ENCODE results near the gene PRMT9.

PRMT9 gene

DNA sequence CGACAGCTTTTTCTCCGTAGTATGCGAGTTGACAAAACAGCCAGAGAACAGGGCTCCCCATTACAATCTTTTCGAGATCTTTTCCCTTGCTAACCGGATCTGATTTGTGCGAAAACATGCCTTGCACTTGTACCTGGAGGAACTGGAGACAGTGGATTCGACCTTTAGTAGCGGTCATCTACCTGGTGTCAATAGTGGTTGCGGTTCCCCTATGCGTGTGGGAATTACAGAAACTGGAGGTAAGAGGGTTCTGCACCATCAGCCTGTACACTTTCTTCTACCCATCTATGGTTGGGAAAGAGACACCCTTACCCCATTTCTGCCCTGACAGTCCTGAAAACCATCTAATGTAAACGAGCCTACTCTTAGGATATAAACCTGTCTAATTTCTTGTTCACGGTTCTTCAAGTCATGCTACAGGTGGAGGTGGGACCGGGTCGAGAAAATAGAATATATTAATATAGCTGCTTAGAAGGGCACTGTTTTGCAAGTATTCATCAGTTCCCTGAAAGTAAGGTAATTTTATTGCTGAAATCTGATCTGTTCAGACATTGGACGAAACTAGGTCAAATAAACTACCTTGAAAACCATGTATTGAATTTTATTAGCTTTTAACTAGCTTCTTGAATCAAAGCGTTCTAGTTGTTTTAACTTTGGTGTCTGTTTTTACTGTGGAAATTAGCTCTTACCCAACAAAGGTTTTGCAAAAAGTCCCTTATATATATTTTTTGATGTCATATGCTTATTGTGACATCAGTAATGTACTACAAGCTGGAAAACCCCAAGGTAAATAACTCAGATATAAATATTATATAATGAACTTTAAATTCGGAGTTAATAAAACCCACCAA is 65.9 kb downstream of the PRMT9 start:
- no peak for DNase-seq

DNA sequence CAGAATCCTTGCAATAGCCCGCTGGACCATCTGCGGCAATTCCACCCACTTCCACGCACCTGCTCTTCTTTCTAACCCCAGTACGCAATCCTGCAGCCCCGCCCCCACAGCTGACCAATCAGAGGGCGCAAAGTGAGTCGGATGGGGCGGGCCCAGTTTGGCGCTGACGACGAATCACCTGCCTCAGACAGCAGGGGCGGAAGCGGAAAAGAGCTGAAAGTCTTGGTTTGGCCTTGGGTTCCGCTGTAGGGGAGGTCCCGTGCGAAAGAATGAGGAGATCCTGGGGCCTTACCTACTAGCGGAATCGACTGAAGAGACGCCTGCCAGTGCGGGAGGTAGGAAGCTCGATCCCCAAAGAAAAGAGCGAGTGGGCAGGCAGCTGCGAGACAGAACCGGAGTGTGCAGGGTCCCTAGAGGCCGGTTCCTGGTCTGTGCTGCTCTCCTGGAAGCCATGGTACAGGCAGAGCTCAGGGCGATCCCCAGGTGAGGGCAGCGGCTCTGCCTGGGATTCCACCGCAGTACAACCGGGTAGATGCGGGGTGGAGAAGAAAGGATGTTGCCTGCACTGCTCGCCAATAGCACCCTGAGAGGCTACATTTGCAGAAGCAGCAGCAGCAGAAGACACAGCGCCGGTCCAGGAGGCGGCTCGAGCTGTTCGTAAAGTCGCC is 66.7 kb downstream of the PRMT9 start, which contains the start of gene TMEM184C:
Gene TMEM184C, plus strand, starts transcription at position 225 of the 668 bp plus-strand sequence. CDS start 560 bp downstream, outside the sequence.
- DNase-seq, result peak; percentile 92

DNA sequence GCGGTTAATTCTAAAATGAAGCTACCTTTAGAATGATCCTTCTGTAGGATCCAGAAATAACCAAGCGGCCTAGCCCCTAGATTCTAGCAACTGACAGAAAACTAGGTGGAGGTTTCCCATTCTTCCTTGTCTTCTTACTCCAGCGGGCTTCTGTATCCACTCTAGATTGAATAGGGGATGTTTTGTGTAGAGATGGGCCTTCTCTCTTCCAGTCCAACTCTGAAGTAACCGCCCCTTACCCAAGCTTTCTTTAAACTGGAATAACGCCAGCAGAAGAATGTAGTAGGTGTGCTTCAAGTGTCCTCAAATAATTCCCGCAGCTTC is 67.2 kb downstream of the PRMT9 start:
- no peak for DNase-seq

DNA sequence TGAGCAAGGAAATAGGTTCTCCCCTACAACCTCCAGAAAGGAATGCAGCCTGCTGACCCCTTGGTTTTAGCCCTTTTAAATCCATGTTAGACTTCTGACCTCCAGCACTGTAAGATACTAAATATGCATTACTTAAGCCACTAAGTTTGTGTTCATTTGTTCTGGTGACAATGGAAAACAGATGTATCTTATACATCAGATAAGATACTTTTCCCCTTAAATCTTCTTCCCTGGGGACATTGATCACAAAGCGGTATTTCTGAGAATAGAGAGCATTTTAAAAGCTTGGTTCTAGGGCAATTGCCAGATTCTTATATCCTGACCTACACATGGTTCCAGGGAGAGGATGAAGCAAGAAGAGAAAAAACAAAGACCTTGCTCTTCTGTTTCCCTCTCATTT is 73.3 kb downstream of the PRMT9 start:
- DNase-seq, result no peak

DNA sequence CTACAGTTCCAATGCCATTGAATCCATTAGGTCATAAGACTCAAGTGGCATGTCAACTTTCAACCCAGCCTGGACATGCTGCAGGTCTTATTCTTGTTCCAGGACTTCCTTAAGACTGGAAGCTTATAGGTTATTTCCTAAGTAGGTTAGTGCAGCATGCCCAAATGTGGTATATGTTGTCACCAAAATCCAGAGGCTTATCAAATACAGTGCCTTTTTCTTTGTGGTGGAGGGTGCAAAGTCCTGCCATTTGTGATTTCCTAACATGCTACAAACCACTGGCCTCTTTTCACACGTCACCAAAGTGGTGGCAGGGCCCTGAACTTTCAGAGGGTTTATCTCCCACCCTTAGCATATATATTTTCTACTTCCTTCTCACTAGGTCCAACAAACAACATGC is 76.5 kb downstream of the PRMT9 start:
- no peak for DNase-seq

DNA sequence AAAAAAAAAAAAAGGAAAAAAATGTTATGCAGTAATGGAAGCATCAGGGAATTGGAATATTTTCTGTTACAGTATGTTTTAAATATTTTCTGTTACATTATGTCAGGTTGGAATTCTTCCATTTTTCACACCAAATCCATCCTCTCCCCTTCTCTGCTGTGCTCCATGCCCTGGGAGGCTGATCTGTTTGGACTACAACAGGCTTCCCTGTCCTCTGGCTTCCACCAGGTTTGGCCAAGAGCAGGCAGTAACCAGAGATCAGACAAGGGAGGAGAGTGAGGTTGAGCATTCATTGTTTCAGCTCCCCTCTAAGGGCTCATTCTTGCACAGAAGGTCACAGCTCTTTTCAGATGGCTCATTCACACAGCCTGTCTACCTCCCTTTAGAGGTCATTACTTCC is 78.5 kb downstream of the PRMT9 start:
- no peak for DNase-seq

DNA sequence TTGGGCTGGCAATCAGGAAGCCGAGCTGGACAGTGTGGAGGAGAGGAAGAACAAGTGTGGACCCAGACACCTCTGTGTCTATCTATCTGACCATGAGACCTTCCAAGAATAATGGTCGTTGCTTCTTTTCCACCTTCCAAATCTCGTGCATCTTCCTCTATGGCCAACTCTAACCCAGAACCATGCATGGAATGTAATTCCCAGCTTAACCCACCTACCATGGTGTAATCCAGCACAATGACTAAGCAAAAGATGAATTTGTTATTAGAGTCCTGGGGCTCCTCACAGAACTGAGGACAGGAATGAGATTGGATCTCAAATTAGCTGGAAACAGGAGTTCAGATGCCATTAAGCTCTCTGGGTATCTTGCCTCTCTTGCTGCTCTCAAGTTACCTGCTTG is 84.2 kb downstream of the PRMT9 start:
- DNase-seq, result no peak

DNA sequence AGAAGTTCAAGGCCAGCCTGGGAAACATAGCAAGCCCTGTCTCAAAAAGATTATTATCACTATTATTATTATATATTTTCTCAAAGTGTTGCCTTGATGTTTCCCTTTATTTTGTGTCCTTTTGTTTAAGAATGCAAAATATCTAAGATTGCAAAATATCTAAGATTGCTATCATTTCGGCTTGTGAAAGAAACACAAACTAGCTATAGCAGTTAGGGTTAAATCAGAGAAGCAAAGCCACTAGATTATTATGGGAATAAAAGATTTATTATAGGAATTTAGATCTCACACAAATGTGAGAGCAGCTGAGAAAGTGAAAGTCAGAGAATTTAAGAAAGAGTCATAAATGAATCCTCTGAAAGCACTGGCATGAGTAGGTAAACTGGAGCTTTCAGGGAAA is 84.8 kb downstream of the PRMT9 start:
- DNase-seq, result no peak

DNA sequence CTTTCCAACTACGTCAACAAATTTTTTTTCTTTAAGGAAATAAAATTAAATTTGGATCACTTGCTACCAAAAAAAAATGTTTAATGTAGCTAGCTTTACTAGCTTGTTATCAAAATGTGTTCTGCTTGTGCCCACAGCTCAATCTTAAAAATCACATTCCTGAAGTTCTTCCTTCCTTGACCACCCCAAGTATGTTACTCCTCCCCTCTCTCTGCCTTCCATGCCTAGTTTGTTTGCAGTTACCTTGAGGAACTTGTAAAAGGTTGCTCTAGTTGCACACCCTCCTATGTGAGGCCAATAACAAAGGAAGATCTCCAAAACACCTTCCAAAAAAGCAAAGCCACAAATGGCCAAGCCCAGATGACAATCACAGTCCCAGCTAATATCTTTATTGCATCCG is 86.4 kb downstream of the PRMT9 start:
- DNase-seq, result no peak

DNA sequence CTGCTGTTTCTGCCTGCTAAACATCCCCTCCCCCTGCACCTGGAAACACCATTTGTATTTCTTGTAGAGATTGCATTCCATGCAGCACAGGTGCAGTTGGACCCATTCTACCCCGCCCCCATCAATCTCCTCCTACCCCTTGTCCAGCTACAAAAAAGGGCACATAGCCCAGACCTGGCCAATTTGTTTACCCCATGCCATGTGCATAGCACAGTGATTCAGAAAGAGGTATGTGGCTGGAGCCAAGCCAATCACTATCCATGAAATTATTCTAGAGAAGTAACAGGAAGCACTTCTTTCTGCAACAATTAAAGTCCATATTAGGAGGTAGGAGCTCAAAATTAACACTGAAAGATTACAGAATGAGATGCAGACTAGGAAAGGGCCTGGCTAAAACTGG is 87.0 kb downstream of the PRMT9 start:
- DNase-seq, result no peak

DNA sequence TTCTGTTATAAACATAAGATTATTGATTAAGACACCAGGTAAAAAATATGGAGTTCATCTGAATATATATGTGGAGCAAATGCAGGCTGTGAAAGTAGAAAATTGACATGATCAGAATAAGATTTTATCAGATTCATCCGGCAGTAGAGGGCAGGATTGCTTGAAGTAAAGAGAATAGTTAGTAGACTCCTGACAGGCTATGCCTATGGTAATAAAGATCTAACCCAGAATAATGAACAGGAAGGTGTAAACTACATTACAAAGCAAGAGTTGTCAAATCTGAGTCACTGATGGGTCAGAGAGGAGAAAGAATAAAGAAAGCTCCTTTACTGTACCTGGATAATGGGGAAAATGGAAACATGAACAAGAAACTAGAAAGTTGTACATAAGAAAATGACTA is 87.6 kb downstream of the PRMT9 start:
- DNase-seq, result no peak

DNA sequence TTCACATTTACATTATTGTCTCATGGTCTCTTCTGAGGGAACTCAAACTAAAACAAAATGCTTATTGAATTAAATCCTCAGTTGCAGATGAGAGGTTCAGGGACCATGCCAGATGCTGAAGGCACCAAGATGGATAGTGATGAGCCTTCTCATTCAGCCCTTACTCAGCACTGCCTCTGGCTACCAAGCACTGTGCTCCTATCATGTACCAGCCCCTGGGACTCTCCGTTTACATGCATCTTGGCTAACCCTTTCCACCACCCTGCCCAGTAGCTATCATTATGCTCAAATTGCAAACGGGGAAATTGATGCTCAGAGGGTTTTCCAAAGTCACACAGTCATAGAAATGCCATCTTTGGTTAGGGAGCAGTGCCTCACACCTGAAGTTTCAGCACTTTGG is 89.4 kb downstream of the PRMT9 start:
- DNase-seq, result no peak

DNA sequence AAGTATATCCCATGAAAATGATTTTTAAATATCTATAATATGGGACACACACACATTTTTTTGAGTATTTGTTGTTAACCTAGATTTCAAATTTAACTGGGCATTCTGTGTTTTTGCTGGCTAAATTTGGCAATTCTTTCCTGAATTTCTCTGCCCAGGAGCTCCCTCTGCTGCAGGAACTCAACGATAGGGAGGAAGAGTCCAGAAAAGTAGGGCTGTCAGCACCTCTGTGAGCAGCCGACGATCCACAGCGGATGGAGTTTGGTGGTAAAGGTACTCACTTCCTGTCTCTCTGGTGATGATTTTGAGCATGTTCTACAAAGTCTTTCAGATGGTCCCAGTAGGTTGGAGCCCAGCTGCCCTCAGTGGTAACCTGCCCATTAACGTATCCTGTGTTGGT is 89.9 kb downstream of the PRMT9 start:
- DNase-seq, result no peak

DNA sequence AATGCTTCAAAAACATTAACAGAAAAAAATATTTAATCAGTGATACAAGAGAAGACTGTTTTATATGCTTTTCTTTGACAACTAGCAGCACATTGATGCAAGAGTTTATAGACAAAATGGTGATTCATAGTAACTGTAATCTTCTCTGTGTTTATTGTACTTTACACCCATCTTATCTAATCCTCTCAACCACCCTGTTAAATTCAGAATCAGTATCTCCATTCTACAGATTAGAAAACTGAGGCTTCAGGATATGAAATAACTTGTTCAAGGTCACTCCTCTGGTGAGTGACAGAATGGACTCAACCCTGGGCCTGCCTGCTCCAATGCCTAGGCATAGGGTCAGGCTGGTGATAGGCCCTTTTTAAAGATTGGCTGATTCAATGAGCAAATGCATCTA is 92.9 kb downstream of the PRMT9 start:
- no peak for DNase-seq

DNA sequence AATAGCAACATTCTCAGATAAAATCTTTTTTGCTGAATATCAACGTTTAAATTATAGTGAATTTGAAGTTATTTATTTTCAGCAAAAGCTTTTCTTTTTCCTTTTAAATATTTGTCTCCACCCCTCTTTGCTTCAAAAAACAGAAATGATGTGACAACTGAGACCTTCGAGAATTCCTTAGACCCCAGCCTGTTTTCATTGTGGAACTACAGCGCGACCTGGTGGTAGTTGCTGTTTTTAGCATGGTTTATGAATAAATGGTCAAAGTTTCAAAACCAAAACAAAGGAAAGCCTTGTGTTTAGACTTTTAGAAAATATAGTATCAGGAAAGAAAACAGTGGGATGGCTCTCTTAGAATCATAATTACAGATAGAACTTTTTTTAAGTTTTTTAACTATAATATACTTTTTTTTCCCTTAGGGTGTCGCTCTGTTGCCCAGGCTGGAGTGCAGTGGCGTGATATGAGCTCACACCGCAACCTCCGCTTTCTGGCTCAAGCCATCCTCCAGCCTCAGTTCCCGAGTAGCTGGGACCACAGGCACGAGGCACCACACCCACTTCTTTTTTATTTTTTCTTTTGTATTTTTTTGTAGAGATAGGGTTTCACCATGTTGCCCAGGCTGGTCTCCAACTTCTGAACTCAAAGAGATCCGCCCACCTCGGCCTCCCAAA is 93.6 kb downstream of the PRMT9 start:
- DNase-seq, result peak; percentile 25 to 41

DNA sequence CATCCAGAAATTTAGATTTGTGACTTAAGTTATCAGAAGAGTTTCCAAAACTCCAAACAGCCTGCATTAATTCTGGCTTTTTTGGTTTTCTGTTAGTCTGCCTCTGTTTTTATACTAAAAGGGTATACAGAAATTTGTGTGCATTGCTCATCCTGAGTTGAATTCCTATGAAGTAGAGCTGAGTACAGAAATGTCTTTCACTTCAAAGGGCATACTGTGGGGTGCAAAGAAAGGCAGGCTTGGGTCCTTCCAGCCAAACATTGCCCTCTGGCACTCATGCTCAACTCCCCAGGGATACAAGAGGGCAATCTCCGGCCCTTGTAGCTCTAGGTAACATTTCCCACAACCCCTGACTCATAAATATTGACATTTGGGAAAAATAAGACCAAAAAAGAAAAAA is 94.4 kb downstream of the PRMT9 start:
- DNase-seq, result no peak

All from NCI-H1930 (cell line).